HG02840 (cell line): ENCODE measurements around the gene MUL1.

Experiments
- ATAC-seq: cut with Tn5 transposase; IDR thresholded peaks from one replicate; pipeline ENCODE4 v1.9.1; 2021; ENCODE audit warnings: mild to moderate bottlenecking, moderate library complexity, moderate number of reproducible peaks; ENCODE audit not compliant: unreplicated experiment, low FRiP score

Gene MUL1

DNA sequence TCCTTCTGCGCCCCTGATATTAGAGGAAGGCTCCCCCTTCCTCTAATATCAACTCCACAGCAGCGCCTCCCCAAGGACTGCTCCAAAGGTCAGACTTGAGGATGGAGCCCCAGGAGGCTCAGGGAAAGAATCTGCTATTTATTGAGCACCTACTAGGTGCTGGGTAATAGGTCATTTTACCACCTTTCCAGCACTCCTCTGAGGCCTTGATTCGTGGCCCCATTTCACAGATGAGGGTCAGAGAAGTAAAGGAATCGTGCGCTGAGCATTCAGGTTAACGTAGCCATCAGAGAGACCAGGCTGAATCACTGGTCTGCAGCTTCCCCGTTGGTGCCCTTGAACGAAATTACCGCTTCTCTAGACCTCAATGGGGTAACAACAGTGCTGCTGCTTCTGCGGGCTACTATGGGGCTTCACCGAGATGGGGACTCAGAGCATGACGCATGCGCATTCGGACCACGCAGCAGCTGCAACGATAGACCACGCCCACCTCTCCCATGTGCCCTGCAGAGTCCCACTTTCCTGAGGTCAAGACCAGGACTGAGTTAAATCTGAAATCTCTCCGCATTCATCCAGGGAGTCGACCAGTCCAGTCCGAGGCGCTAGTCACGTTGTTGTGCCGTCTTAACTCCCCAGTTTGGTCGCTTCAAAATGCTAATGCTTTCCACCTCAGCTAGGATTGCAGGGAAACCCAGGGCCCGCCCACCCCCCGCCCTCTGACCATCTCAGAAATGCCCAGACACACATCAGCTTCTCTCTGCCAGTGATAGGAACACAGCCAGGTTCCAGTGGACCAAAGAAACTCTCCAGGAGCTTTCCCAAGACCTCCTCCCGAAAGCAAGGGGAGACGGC, 34.9 kb downstream of the MUL1 start:
- ATAC-seq: no peak

DNA sequence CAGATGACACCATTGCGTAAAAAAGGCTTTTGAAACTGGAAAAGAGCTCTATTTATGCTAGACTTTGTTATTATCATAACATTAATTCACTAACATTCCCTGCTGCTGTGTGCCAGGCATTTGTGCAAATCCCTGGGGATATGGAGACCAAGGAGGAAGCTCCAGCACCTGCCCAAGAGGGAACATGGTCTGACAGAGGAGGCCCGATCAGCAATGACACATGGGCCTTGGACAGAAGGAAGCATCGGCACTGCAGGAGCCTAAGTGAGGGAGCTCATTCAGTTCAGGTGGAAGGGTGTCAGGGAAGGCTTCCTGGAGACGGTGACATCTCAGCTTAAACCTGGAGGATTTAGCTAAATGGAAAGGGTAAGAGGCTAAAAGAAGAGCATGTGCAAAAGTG, 35.8 kb downstream of the MUL1 start:
- ATAC-seq: no peak

DNA sequence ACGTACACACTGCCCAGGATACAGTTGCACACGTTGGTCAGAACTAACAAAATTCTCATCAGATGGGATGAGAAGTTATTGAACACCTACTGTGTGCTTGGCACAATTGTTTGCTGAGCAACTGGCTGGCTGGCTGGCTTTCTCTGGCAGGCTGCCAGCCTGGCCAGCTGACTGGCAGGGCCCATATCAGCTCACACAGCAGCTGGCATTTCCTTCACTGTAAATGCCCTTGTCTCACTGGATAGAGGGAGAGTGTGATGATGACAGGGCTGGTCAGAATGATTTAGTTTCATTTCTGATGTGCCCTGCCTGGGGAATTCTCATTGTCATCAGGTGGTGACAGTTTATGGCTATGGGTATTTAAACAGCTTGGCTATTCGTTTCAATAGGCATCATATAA, 37.8 kb downstream of the MUL1 start:
- no peak for ATAC-seq

DNA sequence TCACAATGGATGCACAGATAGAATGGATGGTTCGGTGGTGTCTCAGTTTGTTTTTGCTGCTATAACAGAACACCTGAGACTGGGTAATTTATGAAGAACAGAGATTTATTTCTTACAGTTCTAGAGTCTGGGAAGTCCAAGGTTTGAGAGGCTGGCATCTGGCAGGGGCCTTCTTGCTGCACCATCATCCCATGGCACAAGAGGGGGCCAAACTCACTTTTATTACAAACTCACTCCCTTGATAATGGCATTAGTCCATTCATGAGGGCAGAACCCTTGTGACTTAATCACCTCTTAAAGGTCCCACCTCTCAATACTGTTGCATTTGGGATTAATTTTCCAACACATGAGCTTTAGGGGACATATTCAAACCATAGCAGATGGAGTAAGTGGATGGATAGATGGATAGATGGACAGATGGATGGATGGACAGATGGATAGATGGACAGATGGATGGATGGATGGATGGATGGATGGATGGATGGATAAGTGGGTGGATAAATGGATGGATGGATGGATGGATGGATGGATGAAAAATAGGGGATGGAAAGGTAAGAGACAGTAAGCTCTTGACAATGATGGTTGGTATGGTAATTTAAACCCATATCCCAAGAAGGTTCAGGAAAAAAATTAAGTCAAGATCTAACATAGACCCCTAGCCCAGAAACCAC, 38.4 kb downstream of the MUL1 start:
- no peak for ATAC-seq

DNA sequence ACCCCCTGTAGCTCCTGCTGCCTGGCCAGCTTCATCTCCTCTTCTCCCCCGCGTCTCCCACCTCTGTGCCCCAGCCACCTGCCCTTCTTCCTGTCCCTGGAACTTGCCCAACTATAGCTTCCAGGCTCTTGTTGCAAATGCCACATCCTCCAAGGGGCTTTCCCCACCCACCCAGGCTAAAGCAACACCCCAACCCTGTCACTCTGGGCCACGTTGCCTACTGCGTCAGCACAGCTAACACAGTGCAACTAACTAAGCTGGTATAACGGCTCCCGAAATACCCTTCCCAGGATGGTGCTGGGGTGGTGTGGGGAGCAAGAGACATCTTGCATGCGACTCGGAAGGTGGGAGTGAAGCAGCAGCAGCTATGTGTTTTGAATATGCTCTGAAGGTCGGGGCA, 41.7 kb downstream of the MUL1 start:
- ATAC-seq: no peak

DNA sequence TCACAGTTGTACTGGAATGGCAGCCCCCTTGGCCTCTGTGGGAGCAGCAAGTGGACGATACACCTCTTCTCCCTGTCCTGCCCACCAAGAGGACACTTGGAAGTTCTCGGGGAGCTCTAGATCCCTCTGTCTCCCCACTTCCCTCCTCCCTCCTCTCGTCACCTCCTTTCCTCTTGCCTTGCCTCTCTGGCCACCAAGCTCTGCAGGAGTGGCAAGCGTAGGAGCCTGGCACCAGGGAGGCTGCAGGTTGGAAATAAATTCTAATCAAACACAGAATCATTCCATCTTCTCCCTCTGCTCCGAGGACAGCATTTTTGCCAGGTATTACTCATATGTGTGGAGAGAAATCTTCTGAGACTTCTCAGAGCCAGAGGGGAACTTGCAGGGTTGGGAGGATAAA, 42.8 kb downstream of the MUL1 start:
- no peak for ATAC-seq

DNA sequence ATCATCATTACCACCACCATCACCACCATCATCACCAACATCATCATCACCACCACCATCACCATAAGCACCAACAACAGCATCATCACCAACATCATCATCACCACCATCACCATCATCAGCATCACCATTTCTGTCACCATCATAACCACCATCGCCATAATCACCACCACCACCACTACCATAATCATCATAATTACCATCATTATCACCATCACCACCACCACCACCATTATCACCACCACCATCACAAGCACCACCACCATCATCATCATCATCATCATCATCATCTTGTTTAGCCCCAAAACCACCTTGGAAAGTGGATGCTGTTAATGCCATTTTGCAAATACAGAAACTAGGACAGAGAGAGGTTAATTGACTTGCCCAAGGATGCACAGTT, 44.4 kb downstream of the MUL1 start:
- ATAC-seq: no peak

DNA sequence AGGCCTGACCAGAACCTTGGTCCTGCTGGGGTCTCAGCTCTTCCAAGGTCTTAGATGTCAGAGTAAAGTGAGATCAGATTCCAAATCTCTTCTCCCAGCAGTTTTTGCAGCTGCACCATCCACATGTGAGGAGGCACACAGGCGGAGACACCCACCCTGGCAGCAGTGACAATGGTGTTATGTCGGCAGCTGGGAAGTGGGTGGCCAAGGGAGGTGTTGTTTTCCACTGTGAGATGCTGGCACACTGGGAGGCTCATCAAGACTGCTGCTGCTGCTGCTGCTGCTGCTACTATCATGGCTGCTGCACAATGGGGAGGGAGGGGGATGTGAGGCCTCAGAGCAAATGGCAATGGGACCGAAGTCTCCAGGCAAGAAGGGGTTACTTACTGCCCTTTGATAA, 45.6 kb downstream of the MUL1 start:
- ATAC-seq: no peak

DNA sequence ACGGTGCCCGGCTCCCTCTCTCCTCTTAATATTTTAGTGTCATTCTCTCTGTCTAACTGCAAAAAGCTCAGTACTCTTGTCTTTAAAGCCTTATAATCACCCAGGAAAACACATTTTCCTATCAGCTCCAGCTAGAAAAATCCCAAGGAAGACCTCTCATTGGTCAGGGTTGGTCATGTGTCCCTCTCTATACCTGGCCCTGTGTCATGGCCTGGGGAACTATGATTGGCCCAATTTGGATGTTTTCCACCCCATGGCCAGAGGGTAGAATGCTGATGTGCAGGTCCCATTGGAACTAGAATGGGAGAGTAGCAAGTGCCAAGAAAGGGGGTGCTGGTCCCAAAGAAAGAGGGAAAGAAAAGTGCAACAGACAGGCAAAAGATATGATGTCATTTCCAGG, 49.2 kb downstream of the MUL1 start:
- ATAC-seq: no peak

DNA sequence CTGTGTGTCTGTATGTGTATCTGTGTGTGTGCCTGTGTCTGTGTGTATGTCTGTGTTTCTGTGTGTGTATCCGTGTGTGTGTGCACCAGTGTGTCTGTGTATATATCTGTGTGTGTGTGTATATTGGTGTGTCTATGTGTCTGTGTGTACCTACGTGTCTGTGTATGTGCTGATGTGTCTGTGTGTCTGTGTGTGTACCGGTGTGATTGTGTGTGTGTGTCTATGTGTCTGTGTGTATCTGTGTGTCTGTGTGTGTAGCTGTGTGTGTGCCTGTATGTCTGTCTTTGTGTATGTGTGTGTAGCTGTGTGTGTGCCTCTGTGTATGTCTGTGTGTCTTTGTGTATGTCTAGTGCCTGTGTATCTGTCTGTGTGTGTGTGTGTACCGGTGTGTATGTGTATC, 53.9 kb downstream of the MUL1 start:
- ATAC-seq: no peak

DNA sequence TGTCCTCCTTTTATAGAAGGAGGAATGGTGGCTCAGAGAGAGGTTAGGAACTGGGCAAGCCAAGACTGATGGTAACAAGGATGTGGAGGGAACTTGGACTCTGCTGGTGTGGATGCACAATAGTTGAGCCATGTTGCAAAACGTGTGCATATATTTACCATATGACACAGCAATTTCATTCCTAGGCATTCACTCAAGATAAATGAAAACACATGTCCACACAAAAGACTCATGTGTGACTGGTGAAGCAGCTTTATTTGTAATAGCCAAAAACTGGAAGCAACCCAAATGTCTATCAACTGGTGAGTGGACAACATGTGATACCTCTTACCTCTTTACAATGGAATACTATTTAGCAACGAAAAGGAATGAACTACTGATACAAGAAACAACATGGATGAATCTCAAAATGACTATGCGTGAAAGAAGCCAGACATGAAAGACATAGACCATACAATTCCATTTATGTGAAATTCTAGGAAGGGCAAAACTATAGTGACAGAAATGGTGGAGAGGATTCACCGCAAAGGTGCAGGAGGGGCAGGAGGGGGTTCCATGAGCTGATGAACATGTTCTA, 58.1 kb downstream of the MUL1 start:
- ATAC-seq: no peak
